ENCODE results near the gene GIPC1.
A peak's percentile ranks its signal among the peaks of the same experiment; 100 is the strongest.

GIPC1 gene

GRCh38 chr19:14529254-14530004 lies 33.5 kb upstream of the GIPC1 start, which contains the start of gene TECR:
Gene TECR, plus strand, starts transcription at chr19:14529594. Its CDS starts 103 bp downstream, at chr19:14529697.
- H3K27me3 Mint-ChIP-seq (ENCODE audit: low read depth), result no peaks in the 10 kb centered on the region
- TF ChIP-seq CTCF (IDR thresholded peaks at IDR 0.05; ENCODE audit: unreplicated experiment in 3 of 3), result no peak
- peak within 1 kb of the TSS; percentile 81 to 96 (median 95) for H3K27ac Mint-ChIP-seq

GRCh38 chr19:14528419-14529253 lies 32.7 kb upstream of the GIPC1 start:
- peak overlapping the region; percentile 92 to 97 (median 94) for H3K4me3 Mint-ChIP-seq
- H3K4me1 Mint-ChIP-seq, result peaks cover 19% of the 10 kb centered on the region
- peaks cover 4% of the 10 kb centered on the region for H3K36me3 Mint-ChIP-seq (ENCODE audit: low read depth)
- H3K27ac Mint-ChIP-seq, result peak overlapping the region; percentile 81 to 96 (median 95)
- no peaks in the 10 kb centered on the region for H3K27me3 Mint-ChIP-seq (ENCODE audit: low read depth)
- no peak for TF ChIP-seq CTCF (IDR thresholded peaks at IDR 0.05; ENCODE audit: unreplicated experiment in 3 of 3)
- no peaks in the 10 kb centered on the region for H3K9me3 Mint-ChIP-seq

More at GRCh38 chr19:14529254-14530004, 33.5 kb upstream of the GIPC1 start, which contains the start of gene TECR:
- peak within 1 kb of the TSS; percentile 92 to 97 (median 94) for H3K4me3 Mint-ChIP-seq
- H3K36me3 Mint-ChIP-seq (ENCODE audit: low read depth), result peaks cover 4% of the 10 kb centered on the region
- no peaks in the 10 kb centered on the region for H3K9me3 Mint-ChIP-seq
- peaks cover 19% of the 10 kb centered on the region for H3K4me1 Mint-ChIP-seq

GRCh38 chr19:14526423-14526822 lies 30.5 kb upstream of the GIPC1 start:
- Mint-ChIP-seq H3K9me3 (no peaks in the 10 kb centered on the region), H3K4me1 (peaks cover 25% of the 10 kb centered on the region), H3K27ac (peak overlapping the region in 1 of 3 experiments; percentile 11), H3K36me3 (ENCODE audit: low read depth) (no peaks in the 10 kb centered on the region), H3K27me3 (ENCODE audit: low read depth) (no peaks in the 10 kb centered on the region), H3K4me3 (peak overlapping the region; percentile 2 to 35 (median 23))
- TF ChIP-seq CTCF (IDR thresholded peaks at IDR 0.05; ENCODE audit: unreplicated experiment in 3 of 3), result no peak

GRCh38 chr19:14525729-14526128 lies 29.8 kb upstream of the GIPC1 start:
- Mint-ChIP-seq H3K4me1 (peaks cover 23% of the 10 kb centered on the region), H3K4me3 (peak overlapping the region in 2 of 3 experiments; percentile 35 to 41), H3K27ac (peak overlapping the region in 2 of 3 experiments; percentile 3 to 11), H3K27me3 (ENCODE audit: low read depth) (no peaks in the 10 kb centered on the region), H3K9me3 (no peaks in the 10 kb centered on the region), H3K36me3 (ENCODE audit: low read depth) (no peaks in the 10 kb centered on the region)
- no peak for TF ChIP-seq CTCF (IDR thresholded peaks at IDR 0.05; ENCODE audit: unreplicated experiment in 3 of 3)

- Mint-ChIP-seq H3K4me1 (peaks cover 41% of the 10 kb centered on the region), H3K4me3 (peak overlapping the region in 1 of 3 experiments; percentile 27), H3K27me3 (ENCODE audit: low read depth) (no peaks in the 10 kb centered on the region), H3K9me3 (no peaks in the 10 kb centered on the region), H3K36me3 (ENCODE audit: low read depth) (peaks cover 13% of the 10 kb centered on the region), H3K27ac (peak overlapping the region in 2 of 3 experiments; percentile 79 to 93)
- TF ChIP-seq CTCF (IDR thresholded peaks at IDR 0.05; ENCODE audit: unreplicated experiment in 3 of 3), result no peak
Measured at GRCh38 chr19:14520543-14520942, 24.6 kb upstream of the GIPC1 start.

Measured in nephron (organoid).